Panc1 (cell line): ENCODE measurements around the gene P2RY8. TPM values are rescaled to one million over a fixed set of nuclear protein-coding genes. Genes with fewer than 3 reads are reported as not detected.

Experiments used
- ATAC-seq: fragments of 200-7000 bp; cut with Tn5 transposase; 2 replicates; pipeline ENCODE4 v1.9.1; 2020; ENCODE audit warnings: mild to moderate bottlenecking, moderate library complexity
- BruUV-seq: library from RNA; stranded (reverse); fragments of 400-500 nt; replicated peaks from 2 replicates; lab custom pipeline; 2021; lab: Mats Ljungman, UMichigan
- CTCF ChIA-PET: fragments of 300-600 bp; sonication (Branson Sonifier 250); formaldehyde crosslinking; loops from one replicate; lab custom pipeline; 2022; ENCODE audit warnings: antibody characterized with exemption; lab: Charles Lee
- POLR2A ChIA-PET: fragments of 300-600 bp; sonication (Branson Sonifier 250); formaldehyde crosslinking; loops from one replicate; lab custom pipeline; 2022; ENCODE audit warnings: antibody characterized with exemption; lab: Charles Lee
- DNase-seq: peaks from one replicate; pipeline ENCODE4 v3.0.0-alpha.2; 2010; ENCODE audit warnings: low read depth, low spot score
- H3K27ac ChIP-seq: 2 replicates; pipeline ENCODE4 v1.5.1; 2011; ENCODE audit warnings: mild to moderate bottlenecking, low read length, inconsistent platforms
- H3K27me3 ChIP-seq: fragments of 200-500 bp; sonication (Bioruptor generic); 2 replicates; pipeline ENCODE4 v1.6.0; 2014; ENCODE audit warnings: low read length, inconsistent platforms; ENCODE audit not compliant: control insufficient read depth, insufficient read depth
- H3K36me3 ChIP-seq: fragments of 200-500 bp; sonication (Bioruptor generic); 2 replicates; pipeline ENCODE4 v1.5.1; 2014; ENCODE audit warnings: inconsistent platforms, mild to moderate bottlenecking, low read length, moderate library complexity; ENCODE audit not compliant: control insufficient read depth, insufficient read depth
- H3K4me1 ChIP-seq: 2 replicates; pipeline ENCODE4 v1.5.1; 2011; ENCODE audit warnings: inconsistent platforms, mild to moderate bottlenecking, low read length, moderate library complexity; ENCODE audit not compliant: control insufficient read depth, insufficient read depth
- H3K4me3 ChIP-seq, 2 experiments: 2 replicates each; pipeline ENCODE4 v1.5.1; 2011 to 2012; ENCODE audit warnings: low read depth in 2 of 2, low read length in 2 of 2, mild to moderate bottlenecking in 2 of 2, inconsistent platforms in 1 of 2, moderate library complexity in 1 of 2
- H3K9me3 ChIP-seq: fragments of 200-500 bp; sonication (Bioruptor generic); 2 replicates; pipeline ENCODE4 v1.5.1; 2014; ENCODE audit warnings: low read depth, mild to moderate bottlenecking, inconsistent platforms, low read length, moderate library complexity; ENCODE audit not compliant: control insufficient read depth, insufficient read depth
- POLR2AphosphoS5 ChIP-seq: IDR thresholded peaks from 2 replicates; pipeline ENCODE4 v1.6.1; 2012; ENCODE audit warnings: mild to moderate bottlenecking, low read depth, low read length, moderate library complexity
- SIN3A ChIP-seq: IDR thresholded peaks from 2 replicates; pipeline ENCODE4 v1.6.1; 2012; ENCODE audit warnings: low read depth, mild to moderate bottlenecking, low read length, moderate library complexity, borderline replicate concordance; ENCODE audit not compliant: insufficient read depth
- TCF7L2 ChIP-seq: IDR thresholded peaks from 2 replicates; pipeline ENCODE4 v1.6.1; 2011; ENCODE audit warnings: mild to moderate bottlenecking, low read depth, low read length, inconsistent platforms
- in situ Hi-C: cut with HindIII; loops from 2 replicates; pipeline ENCODE4 v1.10.0; 2016; ENCODE audit warnings: low sequenced_read_pairs, low pct_unique_long_range_greater_than_20kb
- intact Hi-C: fragments of 100-400 bp; cut with micrococcal nuclease; formaldehyde crosslinking; loops from one replicate; pipeline ENCODE4 v1.10.0; 2022; ENCODE audit not compliant: unreplicated experiment
- total RNA-seq: library from RNA; stranded (reverse); gene quantifications from one replicate; pipeline ENCODE4 v1.2.1, GENCODE V29; 2021; ENCODE audit not compliant: unreplicated experiment
- TF ChIP-seq, protein P1 (sequence below), 2 experiments: IDR thresholded peaks; 2 replicates each; pipeline ENCODE4 v1.6.1; 2011 to 2012; ENCODE audit warnings: low read depth in 2 of 2, control low read depth in 1 of 2, low read length in 1 of 2, mild to moderate bottlenecking in 1 of 2, moderate library complexity in 1 of 2; ENCODE audit not compliant: insufficient read depth in 1 of 2
- TF ChIP-seq, protein P2 (sequence below): fragments of 450-650 bp; IDR thresholded peaks from 2 replicates; pipeline ENCODE4 v1.5.1; 2017; ENCODE audit warnings: mild to moderate bottlenecking

P2RY8 gene
- total RNA-seq, 1 experiment from 2014 or later = 0.18 TPM

- Histone ChIP-seq H3K36me3 (no peaks in the 10 kb centered on the region), H3K27ac (no peak overlapping the region), H3K9me3 (no peaks in the 10 kb centered on the region), H3K27me3 (no peaks in the 10 kb centered on the region), H3K4me1 (no peaks in the 10 kb centered on the region), H3K4me3 (no peak overlapping the region)
- in situ Hi-C loops (no loop called here), intact Hi-C loops (no loop called here)
- no TSS peak for BruUV-seq
- DNase-seq = no peak
- TF ChIP-seq SIN3A = no peak
- TF ChIP-seq, protein P1, sequence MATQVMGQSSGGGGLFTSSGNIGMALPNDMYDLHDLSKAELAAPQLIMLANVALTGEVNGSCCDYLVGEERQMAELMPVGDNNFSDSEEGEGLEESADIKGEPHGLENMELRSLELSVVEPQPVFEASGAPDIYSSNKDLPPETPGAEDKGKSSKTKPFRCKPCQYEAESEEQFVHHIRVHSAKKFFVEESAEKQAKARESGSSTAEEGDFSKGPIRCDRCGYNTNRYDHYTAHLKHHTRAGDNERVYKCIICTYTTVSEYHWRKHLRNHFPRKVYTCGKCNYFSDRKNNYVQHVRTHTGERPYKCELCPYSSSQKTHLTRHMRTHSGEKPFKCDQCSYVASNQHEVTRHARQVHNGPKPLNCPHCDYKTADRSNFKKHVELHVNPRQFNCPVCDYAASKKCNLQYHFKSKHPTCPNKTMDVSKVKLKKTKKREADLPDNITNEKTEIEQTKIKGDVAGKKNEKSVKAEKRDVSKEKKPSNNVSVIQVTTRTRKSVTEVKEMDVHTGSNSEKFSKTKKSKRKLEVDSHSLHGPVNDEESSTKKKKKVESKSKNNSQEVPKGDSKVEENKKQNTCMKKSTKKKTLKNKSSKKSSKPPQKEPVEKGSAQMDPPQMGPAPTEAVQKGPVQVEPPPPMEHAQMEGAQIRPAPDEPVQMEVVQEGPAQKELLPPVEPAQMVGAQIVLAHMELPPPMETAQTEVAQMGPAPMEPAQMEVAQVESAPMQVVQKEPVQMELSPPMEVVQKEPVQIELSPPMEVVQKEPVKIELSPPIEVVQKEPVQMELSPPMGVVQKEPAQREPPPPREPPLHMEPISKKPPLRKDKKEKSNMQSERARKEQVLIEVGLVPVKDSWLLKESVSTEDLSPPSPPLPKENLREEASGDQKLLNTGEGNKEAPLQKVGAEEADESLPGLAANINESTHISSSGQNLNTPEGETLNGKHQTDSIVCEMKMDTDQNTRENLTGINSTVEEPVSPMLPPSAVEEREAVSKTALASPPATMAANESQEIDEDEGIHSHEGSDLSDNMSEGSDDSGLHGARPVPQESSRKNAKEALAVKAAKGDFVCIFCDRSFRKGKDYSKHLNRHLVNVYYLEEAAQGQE (IDR thresholded peaks at IDR 0.05; ENCODE audit: insufficient read depth in 1 of 2, low read depth in 2 of 2, low read length in 1 of 2) = no peak
- no peak for TF ChIP-seq POLR2AphosphoS5
- TF ChIP-seq, protein P2, sequence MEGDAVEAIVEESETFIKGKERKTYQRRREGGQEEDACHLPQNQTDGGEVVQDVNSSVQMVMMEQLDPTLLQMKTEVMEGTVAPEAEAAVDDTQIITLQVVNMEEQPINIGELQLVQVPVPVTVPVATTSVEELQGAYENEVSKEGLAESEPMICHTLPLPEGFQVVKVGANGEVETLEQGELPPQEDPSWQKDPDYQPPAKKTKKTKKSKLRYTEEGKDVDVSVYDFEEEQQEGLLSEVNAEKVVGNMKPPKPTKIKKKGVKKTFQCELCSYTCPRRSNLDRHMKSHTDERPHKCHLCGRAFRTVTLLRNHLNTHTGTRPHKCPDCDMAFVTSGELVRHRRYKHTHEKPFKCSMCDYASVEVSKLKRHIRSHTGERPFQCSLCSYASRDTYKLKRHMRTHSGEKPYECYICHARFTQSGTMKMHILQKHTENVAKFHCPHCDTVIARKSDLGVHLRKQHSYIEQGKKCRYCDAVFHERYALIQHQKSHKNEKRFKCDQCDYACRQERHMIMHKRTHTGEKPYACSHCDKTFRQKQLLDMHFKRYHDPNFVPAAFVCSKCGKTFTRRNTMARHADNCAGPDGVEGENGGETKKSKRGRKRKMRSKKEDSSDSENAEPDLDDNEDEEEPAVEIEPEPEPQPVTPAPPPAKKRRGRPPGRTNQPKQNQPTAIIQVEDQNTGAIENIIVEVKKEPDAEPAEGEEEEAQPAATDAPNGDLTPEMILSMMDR = no peak
- no peak for TF ChIP-seq TCF7L2
- ChIA-PET POLR2A (no interaction called here), CTCF (no interaction called here)
- no peak for ATAC-seq
These were observed 9.8 kb upstream of the P2RY8 start for GRCh38 chrX:1546691-1547251.

DNA sequence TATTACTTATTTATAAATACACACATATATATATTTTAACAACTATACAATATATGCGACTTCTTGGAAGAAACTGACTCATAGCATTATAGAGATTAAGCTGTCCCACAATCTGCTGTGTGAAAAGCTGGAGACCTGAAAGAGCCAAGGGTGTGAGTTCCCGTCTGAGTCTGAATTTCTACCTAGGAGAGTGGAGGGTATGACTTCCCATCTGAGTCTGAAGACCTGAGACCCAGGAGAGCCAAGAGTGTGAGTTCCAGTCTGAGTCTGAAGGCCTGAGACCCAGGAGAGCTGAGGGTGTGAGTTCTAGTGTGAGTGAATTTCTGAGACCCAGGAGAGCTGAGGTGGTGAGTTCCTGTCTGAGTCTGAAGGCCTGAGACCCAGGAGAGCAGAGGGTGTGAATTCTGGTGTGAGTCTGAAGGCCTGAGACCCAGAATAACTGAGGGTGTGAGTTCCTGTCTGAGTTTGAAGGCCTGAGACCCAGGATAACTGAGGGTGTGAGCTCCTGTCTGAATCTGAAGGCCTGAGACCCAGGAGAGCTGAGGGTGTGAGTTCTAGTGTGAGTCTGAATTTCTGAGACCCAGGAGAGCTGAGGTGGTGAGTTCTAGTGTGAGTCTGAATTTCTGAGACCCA, 8.9 kb upstream of the P2RY8 start:
- no peaks in the 10 kb centered on the region for H3K9me3 ChIP-seq
- ATAC-seq (no peak), DNase-seq (no peak)
- H3K36me3 ChIP-seq = no peaks in the 10 kb centered on the region
- intact Hi-C loops = no loop called here
- BruUV-seq = no TSS peak
- ChIA-PET POLR2A (no interaction called here), CTCF (no interaction called here)
- H3K27ac ChIP-seq = no peak overlapping the region
- TF ChIP-seq POLR2AphosphoS5 = no peak
- TF ChIP-seq SIN3A = no peak
- TF ChIP-seq, protein P2 = no peak
- TF ChIP-seq, protein P1 (IDR thresholded peaks at IDR 0.05; ENCODE audit: insufficient read depth in 1 of 2, low read depth in 2 of 2, low read length in 1 of 2) = no peak
- TF ChIP-seq TCF7L2 = no peak
- H3K4me3 ChIP-seq = no peak overlapping the region
- H3K27me3 ChIP-seq = no peaks in the 10 kb centered on the region
- in situ Hi-C loops = no loop called here
- H3K4me1 ChIP-seq = no peaks in the 10 kb centered on the region
